H1 (cell line): Measurements from ENCODE around the gene PEX16. TPM values are rescaled to one million over a fixed set of nuclear protein-coding genes. Genes with fewer than 3 reads are reported as not detected.

Experiments used
- CTCF ChIA-PET: fragments of 300-600 bp; sonication (Branson Sonifier 250); formaldehyde crosslinking; loops from one replicate; lab custom pipeline; 2021; ENCODE audit not compliant: partially characterized antibody; lab: Charles Lee
- POLR2A ChIA-PET: fragments of 300-600 bp; sonication (Branson Sonifier 250); formaldehyde crosslinking; loops from one replicate; lab custom pipeline; 2021; ENCODE audit warnings: inconsistent platforms; ENCODE audit not compliant: partially characterized antibody; lab: Charles Lee
- DNase-seq, 2 experiments: peaks; one replicate each; pipeline versions ENCODE4 v3.0.0 to v3.0.0-alpha.2; 2010 to 2022; ENCODE audit warnings: low spot score in 2 of 2, low read depth in 1 of 2, mixed read lengths in 1 of 2
- FAIRE-seq: peaks from 2 replicates; lab custom pipeline; 2011; peaks lifted over from hg19 to GRCh38; lab: Jason Lieb, UNC
- H2AFZ ChIP-seq: 2 replicates; pipeline ENCODE4 v1.8.1; 2012; ENCODE audit warnings: low read length, inconsistent platforms
- H2AK5ac ChIP-seq: 2 replicates; pipeline ENCODE4 v1.6.1; 2013; ENCODE audit warnings: low read depth, low read length
- H2BK120ac ChIP-seq: replicated peaks from 2 replicates; pipeline ENCODE3; 2013; ENCODE audit warnings: low read depth, low read length, inconsistent platforms
- H2BK12ac ChIP-seq: 2 replicates; pipeline ENCODE4 v1.6.1; 2013; ENCODE audit warnings: low read depth, low read length
- H2BK15ac ChIP-seq: 2 replicates; pipeline ENCODE4 v1.6.1; 2013; ENCODE audit warnings: low read length
- H2BK20ac ChIP-seq: 2 replicates; pipeline ENCODE4 v1.6.1; 2013; ENCODE audit warnings: low read length
- H2BK5ac ChIP-seq: 2 replicates; pipeline ENCODE4 v1.6.1; 2013; ENCODE audit warnings: low read depth, low read length
- H3K14ac ChIP-seq: 2 replicates; pipeline ENCODE4 v1.6.1; 2013; ENCODE audit warnings: inconsistent platforms; ENCODE audit not compliant: insufficient read length
- H3K18ac ChIP-seq: 2 replicates; pipeline ENCODE4 v1.6.1; 2013; ENCODE audit warnings: low read length; ENCODE audit errors: extremely low read depth
- H3K23ac ChIP-seq: 2 replicates; pipeline ENCODE4 v1.6.1; 2013; ENCODE audit warnings: inconsistent platforms; ENCODE audit not compliant: insufficient read length
- H3K23me2 ChIP-seq: 2 replicates; pipeline ENCODE4 v1.6.1; 2013; ENCODE audit warnings: low read depth, low read length
- H3K27ac ChIP-seq: 2 replicates; pipeline ENCODE4 v1.6.1; 2011; ENCODE audit warnings: low read depth, low read length, inconsistent platforms
- H3K27me3 ChIP-seq, 4 experiments: replicated peaks in 1 of 4; 1 replicate in 1 of 4; 2 replicates in 3 of 4; pipeline versions ENCODE4 v1.6.1 to v1.8.1; 2011 to 2013; ENCODE audit warnings: low read length in 3 of 4, mild to moderate bottlenecking in 3 of 4, inconsistent platforms in 2 of 4, mixed read lengths in 2 of 4, moderate library complexity in 1 of 4; ENCODE audit not compliant: control insufficient read depth in 3 of 4, insufficient read depth in 3 of 4; ENCODE audit errors: extremely low read depth in 1 of 4
- H3K36me3 ChIP-seq, 4 experiments: 2 replicates each; pipeline versions ENCODE4 v1.6.1 to v1.8.1; 2011 to 2013; ENCODE audit warnings: mild to moderate bottlenecking in 4 of 4, low read length in 3 of 4, moderate library complexity in 2 of 4, control low read depth in 1 of 4, inconsistent platforms in 1 of 4; ENCODE audit not compliant: insufficient read depth in 4 of 4, control insufficient read depth in 2 of 4
- H3K4ac ChIP-seq: replicated peaks from 2 replicates; pipeline ENCODE3; 2013; ENCODE audit warnings: low read length, low read depth, mixed read lengths, inconsistent platforms; ENCODE audit not compliant: insufficient read length
- H3K4me1 ChIP-seq, 4 experiments: replicated peaks in 1 of 4; 1 replicate in 1 of 4; 2 replicates in 3 of 4; pipeline versions ENCODE4 v1.6.1 to v1.8.1; 2011 to 2013; ENCODE audit warnings: low read length in 3 of 4, inconsistent platforms in 2 of 4, mixed read lengths in 1 of 4; ENCODE audit not compliant: insufficient read depth in 4 of 4, control insufficient read depth in 3 of 4
- H3K4me2 ChIP-seq, 2 experiments: 2 replicates each; pipeline versions ENCODE4 v1.6.1 to v1.8.1; 2011 to 2013; ENCODE audit warnings: low read depth in 2 of 2, low read length in 2 of 2, control low read depth in 1 of 2, inconsistent platforms in 1 of 2, mild to moderate bottlenecking in 1 of 2; ENCODE audit not compliant: insufficient read depth in 1 of 2
- H3K4me3 ChIP-seq, 4 experiments: fragments of 200-600, 300-600 bp in 1 of 4; sonication (generic), shearing (Covaris generic), sonication (Bioruptor Twin) in 1 of 4; 2 replicates each; pipeline versions ENCODE4 v1.5.1 to v1.8.1; 2011 to 2016; ENCODE audit warnings: low read length in 4 of 4, low read depth in 3 of 4, control low read depth in 2 of 4, inconsistent platforms in 2 of 4, mild to moderate bottlenecking in 2 of 4, mixed read lengths in 1 of 4, moderate library complexity in 1 of 4; ENCODE audit not compliant: insufficient read depth in 2 of 4; ENCODE audit errors: extremely low read depth in 1 of 4
- H3K56ac ChIP-seq: replicated peaks from 2 replicates; pipeline ENCODE3; 2013; ENCODE audit warnings: low read depth, mild to moderate bottlenecking, mixed read lengths, low read length, inconsistent platforms; ENCODE audit not compliant: insufficient read length
- H3K79me1 ChIP-seq: 2 replicates; pipeline ENCODE4 v1.6.1; 2013; ENCODE audit warnings: low read depth, low read length, control low read depth
- H3K79me2 ChIP-seq, 2 experiments: 2 replicates each; pipeline versions ENCODE4 v1.6.1 to v1.8.1; 2012 to 2013; ENCODE audit warnings: low read length in 2 of 2, mild to moderate bottlenecking in 2 of 2, inconsistent platforms in 1 of 2; ENCODE audit not compliant: insufficient read depth in 2 of 2, control insufficient read depth in 1 of 2
- H3K9ac ChIP-seq, 4 experiments: replicated peaks in 1 of 4; 1 replicate in 1 of 4; 2 replicates in 3 of 4; pipeline versions ENCODE4 v1.6.1 to v1.8.1; 2011 to 2013; ENCODE audit warnings: low read depth in 3 of 4, low read length in 3 of 4, control low read depth in 2 of 4, mild to moderate bottlenecking in 2 of 4, moderate library complexity in 2 of 4, inconsistent platforms in 1 of 4; ENCODE audit errors: extremely low read depth in 1 of 4
- H3K9me3 ChIP-seq, 2 experiments: 2 replicates each; pipeline versions ENCODE4 v1.6.1 to v1.8.1; 2012 to 2013; ENCODE audit warnings: mild to moderate bottlenecking in 2 of 2, moderate library complexity in 2 of 2, control low read depth in 1 of 2, inconsistent platforms in 1 of 2, low read depth in 1 of 2, low read length in 1 of 2, mixed read lengths in 1 of 2; ENCODE audit not compliant: insufficient read depth in 2 of 2
- H4K20me1 ChIP-seq, 2 experiments: replicated peaks in 1 of 2; 2 replicates each; pipeline versions ENCODE3 to v1.8.1; 2011 to 2013; ENCODE audit warnings: inconsistent platforms in 2 of 2, low read length in 2 of 2, mild to moderate bottlenecking in 1 of 2; ENCODE audit not compliant: insufficient read depth in 2 of 2, control insufficient read depth in 1 of 2
- H4K5ac ChIP-seq: 2 replicates; pipeline ENCODE4 v1.6.1; 2013; ENCODE audit warnings: low read length, low read depth, mixed read lengths, inconsistent platforms; ENCODE audit not compliant: insufficient read length
- H4K8ac ChIP-seq: 2 replicates; pipeline ENCODE4 v1.8.0; 2013; ENCODE audit warnings: mild to moderate bottlenecking, moderate library complexity, low read length, inconsistent platforms; ENCODE audit not compliant: insufficient read depth; ENCODE audit errors: extremely low read depth
- H4K91ac ChIP-seq: replicated peaks from 2 replicates; pipeline ENCODE3; 2013; ENCODE audit warnings: low read length, mixed read lengths, inconsistent platforms; ENCODE audit not compliant: insufficient read length
- ATF3 ChIP-seq: IDR thresholded peaks from 2 replicates; pipeline ENCODE4 v1.6.1; 2011; ENCODE audit warnings: low read depth, mild to moderate bottlenecking, low read length; ENCODE audit not compliant: insufficient read depth
- CHD1 ChIP-seq: IDR thresholded peaks from 2 replicates; pipeline ENCODE4 v1.6.1; 2012; ENCODE audit warnings: low read depth, low read length, improper control_type of control experiment
- CHD2 ChIP-seq: IDR thresholded peaks from 2 replicates; pipeline ENCODE4 v1.6.1; 2012; ENCODE audit warnings: low read length, improper control_type of control experiment
- E2F6 ChIP-seq: IDR thresholded peaks from 2 replicates; pipeline ENCODE4 v1.6.1; 2012; ENCODE audit warnings: inconsistent platforms
- NRF1 ChIP-seq: IDR thresholded peaks from 2 replicates; pipeline ENCODE4 v1.6.1; 2011; ENCODE audit warnings: mild to moderate bottlenecking, low read depth, low read length, improper control_type of control experiment
- POLR2A ChIP-seq, 2 experiments: IDR thresholded peaks; 1 replicate in 1 of 2; 2 replicates in 1 of 2; pipeline ENCODE4 v1.6.1; 2011; ENCODE audit warnings: low read depth in 2 of 2, low read length in 2 of 2, mild to moderate bottlenecking in 2 of 2; ENCODE audit errors: control extremely low read depth in 1 of 2
- POU5F1 ChIP-seq: IDR thresholded peaks from 2 replicates; pipeline ENCODE4 v1.6.1; 2011; ENCODE audit warnings: low read depth, mild to moderate bottlenecking, low read length, moderate library complexity
- SRF ChIP-seq: IDR thresholded peaks from 2 replicates; pipeline ENCODE4 v1.6.1; 2011; ENCODE audit warnings: mild to moderate bottlenecking, low read depth, low read length, moderate library complexity
- TEAD4 ChIP-seq: IDR thresholded peaks from 2 replicates; pipeline ENCODE4 v1.6.1; 2012; ENCODE audit warnings: low read depth, low read length, inconsistent platforms, mixed read lengths
- WGBS, 2 experiments: shearing (Covaris generic) in 1 of 2; methylation state at CpG; one replicate each; pipeline versions ENCODE4 v1.1.6 to v1.1.7; 2013 to 2015; ENCODE audit warnings: low lambda C conversion rate in 2 of 2, mixed read lengths in 2 of 2, inconsistent platforms in 1 of 2, low coverage in 1 of 2, missing lambda C conversion rate in 1 of 2; ENCODE audit not compliant: insufficient replicate concordance in 2 of 2, insufficient coverage in 1 of 2, insufficient read length in 1 of 2; ENCODE audit errors: extremely low coverage in 1 of 2, missing lambda C conversion rate in 1 of 2; 5-methylcytosine and 5-hydroxymethylcytosine counted together
- polyA plus RNA-seq, 7 experiments: library from polyadenylated mRNA; depleted of rRNA in 3 of 7; stranded (reverse) in 5 of 7; unstranded in 2 of 7; fragments of >200 nt in 5 of 7; fragments of 200-250 nt in 2 of 7; gene quantifications; 1 replicate in 5 of 7; 2 replicates in 1 of 7; 4 replicates in 1 of 7; pipeline versions ENCODE4 v1.2.1 to v1.2.3, GENCODE V29; 2011 to 2013; ENCODE audit warnings: missing spikeins in 2 of 7, mixed read lengths in 2 of 7
- total RNA-seq: library from RNA; stranded (reverse); fragmentation: NEBNext Ultra II Directional; extraction: Animal tissue kit (Norgen Biotek cat#: 25700); gene quantifications from 2 replicates; pipeline ENCODE4 v1.2.1, GENCODE V29; 2021

The PEX16 gene
- total and polyA plus RNA-seq, 2 of the 8 experiments (the other 6 are each of a cell fraction or from before 2014, with no cell fraction given), result 29.2 to 36.0 TPM

GRCh38 chr11:45933846-45934579, 16.3 kb upstream of the PEX16 start:
- Histone ChIP-seq H2BK12ac (no peak overlapping the region), H3K36me3 (peaks cover 9 to 26% (median 14%) of the 10 kb centered on the region in 4 experiments; a peak in 7 of 8 replicates), H3K23me2 (no peaks in the 10 kb centered on the region), H3K56ac (no peak overlapping the region), H4K20me1 (peaks cover 0 to 2% of the 10 kb centered on the region in 2 experiments), H3K14ac (no peak overlapping the region), H3K9me3 (no peaks in the 10 kb centered on the region), H2BK15ac (no peak overlapping the region), H3K4ac (no peak overlapping the region), H4K5ac (no peak overlapping the region), H2BK5ac (no peak overlapping the region), H3K9ac (no peak overlapping the region; a peak in 1 of 7 replicates), H4K8ac (no peak overlapping the region), H3K4me1 (peaks cover 0 to 5% (median 0%) of the 10 kb centered on the region in 4 experiments; a peak in 1 of 7 replicates), H3K79me2 (no peaks in the 10 kb centered on the region), H2AFZ (no peak overlapping the region), H3K27me3 (no peaks in the 10 kb centered on the region), H3K18ac (no peak overlapping the region), H2BK120ac (no peak overlapping the region), H3K23ac (no peak overlapping the region), H3K4me3 (no peak overlapping the region), H2BK20ac (no peak overlapping the region), H2AK5ac (no peak overlapping the region), H4K91ac (no peak overlapping the region), H3K4me2 (no peak overlapping the region), H3K79me1 (no peaks in the 10 kb centered on the region; the same call in 1 of the 2 replicates), H3K27ac (no peak overlapping the region)
- TF ChIP-seq CHD1 (no peak), ATF3 (no peak), SRF (no peak), NRF1 (no peak), E2F6 (no peak), POLR2A (IDR thresholded peaks at IDR 0.05; ENCODE audit: control extremely low read depth in 1 of 2, low read depth in 2 of 2, low read length in 2 of 2) (no peak), CHD2 (no peak), POU5F1 (no peak), TEAD4 (no peak)
- ChIA-PET POLR2A (interaction anchor here (0.7 to 13.6 kb wide), 3 partner anchors 10 to 72 kb away, joined by 3 to 115 read pairs (median 3); partner anchors contain the start of gene LARGE2), CTCF (interaction anchor here (0.9 to 2.4 kb wide), 2 partner anchors 31 to 72 kb away, joined by 3 to 8 read pairs; no protein-coding TSS in a partner anchor)
- WGBS, 2 experiments, result 95% methylated on average over 19 of the region's 21 CpGs; no CpG with 5 or more reads in 1 of the 2 experiments
- no peak for FAIRE-seq
- no peak for DNase-seq
